Liver (tissue), 9 donors: ENCODE data around the gene DNMT3A. TPM values are rescaled to one million over a fixed set of nuclear protein-coding genes. Genes with fewer than 3 reads are reported as not detected.

ENCODE experiments used
- DNase-seq: peaks from one replicate; pipeline ENCODE4 v3.0.0-alpha.2; 2017; ENCODE audit warnings: low spot score
- H3K27ac ChIP-seq, 2 donors: one replicate each; pipeline ENCODE4 v1.7.0; 2013; ENCODE audit warnings: inconsistent platforms in 2 of 2, low read length in 2 of 2, control low read depth in 1 of 2, low read depth in 1 of 2, mild to moderate bottlenecking in 1 of 2
- H3K27me3 ChIP-seq, 4 donors: one replicate each; pipeline versions ENCODE4 v1.6.1 to v1.7.0; 2013; ENCODE audit warnings: low read length in 3 of 4, inconsistent platforms in 1 of 4, mild to moderate bottlenecking in 1 of 4, moderate library complexity in 1 of 4; ENCODE audit not compliant: control insufficient read depth in 4 of 4, insufficient read depth in 4 of 4
- H3K36me3 ChIP-seq, 4 donors: one replicate each; pipeline versions ENCODE4 v1.6.1 to v1.7.0; 2013; ENCODE audit warnings: low read length in 3 of 4, mild to moderate bottlenecking in 3 of 4, low read depth in 1 of 4, moderate library complexity in 1 of 4; ENCODE audit not compliant: control insufficient read depth in 4 of 4, insufficient read depth in 3 of 4
- H3K4me1 ChIP-seq, 4 donors: one replicate each; pipeline versions ENCODE4 v1.6.1 to v1.7.0; 2013; ENCODE audit warnings: low read length in 3 of 4, mild to moderate bottlenecking in 3 of 4, moderate library complexity in 1 of 4; ENCODE audit not compliant: control insufficient read depth in 4 of 4, insufficient read depth in 4 of 4
- H3K4me3 ChIP-seq, 3 donors: one replicate each; pipeline versions ENCODE4 v1.6.1 to v1.7.0; 2013; ENCODE audit warnings: low read length in 3 of 3, control low read depth in 1 of 3, low read depth in 1 of 3, mild to moderate bottlenecking in 1 of 3
- H3K9ac ChIP-seq, 2 donors: one replicate each; pipeline ENCODE4 v1.7.0; 2013; ENCODE audit warnings: low read length in 2 of 2, mild to moderate bottlenecking in 2 of 2, moderate library complexity in 2 of 2, control low read depth in 1 of 2, low read depth in 1 of 2
- H3K9me3 ChIP-seq, 4 donors: one replicate each; pipeline versions ENCODE4 v1.6.1 to v1.7.0; 2013; ENCODE audit warnings: low read length in 3 of 4; ENCODE audit not compliant: control insufficient read depth in 4 of 4
- EGR1 ChIP-seq, 2 donors: IDR thresholded peaks; 2 replicates each; pipeline ENCODE4 v1.6.1; 2016 to 2018; ENCODE audit warnings: antibody characterized with exemption in 2 of 2, low read depth in 2 of 2
- FOXA1 ChIP-seq: IDR thresholded peaks from 2 replicates; pipeline ENCODE4 v1.6.1; 2016; ENCODE audit warnings: antibody characterized with exemption
- GABPA ChIP-seq, 2 donors: IDR thresholded peaks in 1 of 2; conservative IDR thresholded peaks in 1 of 2; 2 replicates each; pipeline ENCODE4 v1.6.1; 2016; ENCODE audit warnings: antibody characterized with exemption in 2 of 2, mild to moderate bottlenecking in 1 of 2, moderate library complexity in 1 of 2
- HNF4A ChIP-seq, 2 donors: conservative IDR thresholded peaks; 2 replicates each; pipeline ENCODE4 v1.6.1; 2016; ENCODE audit warnings: antibody characterized with exemption in 2 of 2, mild to moderate bottlenecking in 2 of 2
- HNF4G ChIP-seq: IDR thresholded peaks from 2 replicates; pipeline ENCODE4 v1.6.1; 2016; ENCODE audit warnings: antibody characterized with exemption
- JUND ChIP-seq, 2 donors: IDR thresholded peaks; 2 replicates each; pipeline ENCODE4 v1.6.1; 2016; ENCODE audit warnings: antibody characterized with exemption in 2 of 2
- NR2F2 ChIP-seq: IDR thresholded peaks from 2 replicates; pipeline ENCODE4 v1.6.1; 2016; ENCODE audit warnings: antibody characterized with exemption
- RAD21 ChIP-seq, 2 donors: IDR thresholded peaks; 2 replicates each; pipeline ENCODE4 v1.6.1; 2016; ENCODE audit warnings: antibody characterized with exemption in 2 of 2, mild to moderate bottlenecking in 2 of 2
- REST ChIP-seq: IDR thresholded peaks from 2 replicates; pipeline ENCODE4 v1.6.1; 2016; ENCODE audit warnings: antibody characterized with exemption, mild to moderate bottlenecking
- RXRA ChIP-seq, 2 donors: IDR thresholded peaks; 2 replicates each; pipeline ENCODE4 v1.6.1; 2017 to 2018; ENCODE audit warnings: antibody characterized with exemption in 2 of 2, mild to moderate bottlenecking in 1 of 2
- SP1 ChIP-seq: IDR thresholded peaks from 2 replicates; pipeline ENCODE4 v1.6.1; 2018; ENCODE audit warnings: antibody characterized with exemption, mild to moderate bottlenecking
- TAF1 ChIP-seq: conservative IDR thresholded peaks from 2 replicates; pipeline ENCODE4 v1.6.1; 2016; ENCODE audit warnings: antibody characterized with exemption, mild to moderate bottlenecking
- YY1 ChIP-seq: IDR thresholded peaks from 2 replicates; pipeline ENCODE4 v1.6.1; 2016; ENCODE audit warnings: antibody characterized with exemption, mild to moderate bottlenecking
- ZBTB33 ChIP-seq: IDR thresholded peaks from 2 replicates; pipeline ENCODE4 v1.6.1; 2016; ENCODE audit warnings: antibody characterized with exemption
- WGBS: extraction: QIAGEN DNeasy Blood & Tissue Kit; methylation state at CpG from one replicate; pipeline ENCODE4 v1.1.7; 2013; 5-methylcytosine and 5-hydroxymethylcytosine counted together
- polyA plus RNA-seq, 2 donors: library from polyadenylated mRNA; stranded (reverse) in 1 of 2; unstranded in 1 of 2; fragments of 200-250 nt in 1 of 2; fragments of >200 nt in 1 of 2; fragmentation: Nextera tagmentation in 1 of 2; extraction: Ambion mirVana in 1 of 2; gene quantifications; one replicate each; pipeline versions ENCODE4 v1.2.1 to v1.2.3, GENCODE V29; 2013 to 2015
- total RNA-seq, 2 donors: library from RNA; depleted of rRNA; stranded (reverse); fragments of >200 nt; gene quantifications; one replicate each; pipeline ENCODE4 v1.2.3, GENCODE V29; 2014
- TF ChIP-seq, protein P1 (sequence below): IDR thresholded peaks from 2 replicates; pipeline ENCODE4 v1.6.1; 2016; ENCODE audit warnings: antibody characterized with exemption
- TF ChIP-seq, protein P2 (sequence below): IDR thresholded peaks from 2 replicates; pipeline ENCODE4 v1.6.1; 2016; ENCODE audit warnings: antibody characterized with exemption
- TF ChIP-seq, protein P3 (sequence below): fragments of 150-350 bp; IDR thresholded peaks from 2 replicates; pipeline ENCODE4 v1.5.1; 2017; ENCODE audit warnings: improper control_type of control experiment, low read depth, low read length; ENCODE audit not compliant: missing input control
- donor health status: healthy.
- donor health status: healthy.
- donor health status: healthy.
- donor health status: healthy.
- donor health status: healthy.

DNMT3A gene
- total and polyA plus RNA-seq, 4 donors: 3.5 to 24.2 (median 8.1) TPM

GRCh38 chr2:25194576-25195122, 147.1 kb downstream of the DNMT3A start:
- 82% methylated on average over 9 of the region's 9 CpGs for WGBS
- no peak overlapping the region for H3K4me3 ChIP-seq
- H3K27ac ChIP-seq: no peak overlapping the region
- no peaks in the 10 kb centered on the region for H3K36me3 ChIP-seq
- no peaks in the 10 kb centered on the region for H3K4me1 ChIP-seq
- no peak for TF ChIP-seq SP1
- TF ChIP-seq EGR1 (IDR thresholded peaks at IDR 0.05; ENCODE audit: low read depth in 2 of 2): no peak
- TF ChIP-seq RAD21 (IDR thresholded peaks at IDR 0.05): no peak
- no peak for TF ChIP-seq HNF4G
- TF ChIP-seq NR2F2: no peak
- TF ChIP-seq, protein P1, sequence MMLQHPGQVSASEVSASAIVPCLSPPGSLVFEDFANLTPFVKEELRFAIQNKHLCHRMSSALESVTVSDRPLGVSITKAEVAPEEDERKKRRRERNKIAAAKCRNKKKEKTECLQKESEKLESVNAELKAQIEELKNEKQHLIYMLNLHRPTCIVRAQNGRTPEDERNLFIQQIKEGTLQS: no peak
- TF ChIP-seq TAF1: no peak
- no peak for TF ChIP-seq RXRA (IDR thresholded peaks at IDR 0.05)
- H3K9ac ChIP-seq: no peak overlapping the region
- no peaks in the 10 kb centered on the region for H3K27me3 ChIP-seq
- DNase-seq: no peak
- no peaks in the 10 kb centered on the region for H3K9me3 ChIP-seq

DNA sequence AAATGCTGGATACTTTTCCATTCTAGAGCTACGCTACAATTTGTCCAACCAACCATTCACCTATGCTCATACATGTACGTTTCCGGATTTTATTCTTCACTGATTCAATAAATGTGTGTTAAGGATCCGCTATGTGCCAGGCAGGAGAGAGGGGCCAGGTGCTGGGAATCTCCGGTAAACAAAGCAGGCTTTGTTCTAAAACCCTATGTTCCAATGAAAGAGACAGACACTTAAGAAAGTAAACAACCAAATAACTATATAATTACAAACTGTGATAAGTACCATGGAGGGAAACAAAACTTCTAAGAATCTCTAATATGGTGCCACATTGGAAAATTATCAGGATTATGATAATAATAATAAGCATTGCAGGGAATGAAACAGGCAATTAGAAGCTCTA, 151.2 kb downstream of the DNMT3A start:
- H3K36me3 ChIP-seq: no peaks in the 10 kb centered on the region
- no peak for DNase-seq

DNA sequence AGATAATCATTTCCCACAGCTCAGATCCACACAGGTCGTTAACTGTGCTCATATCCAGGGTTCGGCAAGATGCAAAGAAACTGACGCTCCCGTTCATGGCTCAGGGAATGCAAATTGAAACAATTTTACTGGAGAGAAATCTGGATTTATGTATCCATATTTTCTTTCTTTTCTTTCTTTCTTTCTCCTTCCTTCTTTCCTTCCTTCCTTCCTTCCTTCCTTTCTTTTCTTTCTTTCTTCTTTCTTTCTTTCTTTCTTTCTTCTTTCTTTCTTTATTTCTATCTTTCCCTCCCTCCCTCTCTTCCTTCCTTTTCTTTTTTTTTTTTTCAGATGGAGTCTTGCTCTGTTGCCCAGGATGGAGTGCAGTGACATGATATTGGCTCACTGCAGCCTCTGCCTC, 153.3 kb downstream of the DNMT3A start:
- H3K9me3 ChIP-seq: no peaks in the 10 kb centered on the region
- H3K36me3 ChIP-seq: no peaks in the 10 kb centered on the region
- DNase-seq: no peak
- H3K9ac ChIP-seq: no peak overlapping the region
- no peak overlapping the region for H3K4me3 ChIP-seq
- no peak overlapping the region for H3K27ac ChIP-seq
- H3K27me3 ChIP-seq: peaks cover 0 to 3% (median 0%) of the 10 kb centered on the region in 4 donors
- WGBS: 79% methylated on average over 4 of the region's 4 CpGs
- no peaks in the 10 kb centered on the region for H3K4me1 ChIP-seq
- TF ChIP-seq TAF1 (no peak), EGR1 (IDR thresholded peaks at IDR 0.05; ENCODE audit: low read depth in 2 of 2) (no peak), RXRA (IDR thresholded peaks at IDR 0.05) (no peak), RAD21 (IDR thresholded peaks at IDR 0.05) (no peak), FOXA1 (no peak), YY1 (no peak), JUND (IDR thresholded peaks at IDR 0.05) (no peak), REST (no peak), NR2F2 (no peak), HNF4A (conservative IDR thresholded peaks at IDR 0.05) (no peak), GABPA (IDR thresholded peaks at IDR 0.05 in 1 of 2, conservative IDR thresholded peaks at IDR 0.05 in 1 of 2) (no peak)
- TF ChIP-seq, protein P2, sequence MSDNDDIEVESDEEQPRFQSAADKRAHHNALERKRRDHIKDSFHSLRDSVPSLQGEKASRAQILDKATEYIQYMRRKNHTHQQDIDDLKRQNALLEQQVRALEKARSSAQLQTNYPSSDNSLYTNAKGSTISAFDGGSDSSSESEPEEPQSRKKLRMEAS: no peak
- TF ChIP-seq, protein P1: no peak
- TF ChIP-seq, protein P3, sequence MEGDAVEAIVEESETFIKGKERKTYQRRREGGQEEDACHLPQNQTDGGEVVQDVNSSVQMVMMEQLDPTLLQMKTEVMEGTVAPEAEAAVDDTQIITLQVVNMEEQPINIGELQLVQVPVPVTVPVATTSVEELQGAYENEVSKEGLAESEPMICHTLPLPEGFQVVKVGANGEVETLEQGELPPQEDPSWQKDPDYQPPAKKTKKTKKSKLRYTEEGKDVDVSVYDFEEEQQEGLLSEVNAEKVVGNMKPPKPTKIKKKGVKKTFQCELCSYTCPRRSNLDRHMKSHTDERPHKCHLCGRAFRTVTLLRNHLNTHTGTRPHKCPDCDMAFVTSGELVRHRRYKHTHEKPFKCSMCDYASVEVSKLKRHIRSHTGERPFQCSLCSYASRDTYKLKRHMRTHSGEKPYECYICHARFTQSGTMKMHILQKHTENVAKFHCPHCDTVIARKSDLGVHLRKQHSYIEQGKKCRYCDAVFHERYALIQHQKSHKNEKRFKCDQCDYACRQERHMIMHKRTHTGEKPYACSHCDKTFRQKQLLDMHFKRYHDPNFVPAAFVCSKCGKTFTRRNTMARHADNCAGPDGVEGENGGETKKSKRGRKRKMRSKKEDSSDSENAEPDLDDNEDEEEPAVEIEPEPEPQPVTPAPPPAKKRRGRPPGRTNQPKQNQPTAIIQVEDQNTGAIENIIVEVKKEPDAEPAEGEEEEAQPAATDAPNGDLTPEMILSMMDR: no peak

More for the DNA sequence above, 151.2 kb downstream of the DNMT3A start:
- Histone ChIP-seq H3K4me1 (no peaks in the 10 kb centered on the region), H3K27ac (no peak overlapping the region), H3K27me3 (peaks cover 0 to 3% (median 0%) of the 10 kb centered on the region in 4 donors), H3K9ac (no peak overlapping the region), H3K9me3 (no peaks in the 10 kb centered on the region), H3K4me3 (no peak overlapping the region)
- TF ChIP-seq EGR1 (IDR thresholded peaks at IDR 0.05; ENCODE audit: low read depth in 2 of 2): no peak
- TF ChIP-seq SP1: no peak
- no peak for TF ChIP-seq YY1
- no peak for TF ChIP-seq ZBTB33
- TF ChIP-seq TAF1: no peak
- 86% methylated on average over 5 of the region's 5 CpGs for WGBS
